H1 (cell line): ENCODE results near the gene ELOVL5. TPM values are rescaled to one million over a fixed set of nuclear protein-coding genes. Genes with fewer than 3 reads are reported as not detected.

Experiments
- CTCF ChIA-PET: fragments of 300-600 bp; sonication (Branson Sonifier 250); formaldehyde crosslinking; loops from one replicate; lab custom pipeline; 2021; ENCODE audit not compliant: partially characterized antibody; lab: Charles Lee
- POLR2A ChIA-PET: fragments of 300-600 bp; sonication (Branson Sonifier 250); formaldehyde crosslinking; loops from one replicate; lab custom pipeline; 2021; ENCODE audit warnings: inconsistent platforms; ENCODE audit not compliant: partially characterized antibody; lab: Charles Lee
- DNase-seq, 2 experiments: peaks; one replicate each; pipeline versions ENCODE4 v3.0.0 to v3.0.0-alpha.2; 2010 to 2022; ENCODE audit warnings: low spot score in 2 of 2, low read depth in 1 of 2, mixed read lengths in 1 of 2
- FAIRE-seq: peaks from 2 replicates; lab custom pipeline; 2011; peaks lifted over from hg19 to GRCh38; lab: Jason Lieb, UNC
- H2AFZ ChIP-seq: 2 replicates; pipeline ENCODE4 v1.8.1; 2012; ENCODE audit warnings: low read length, inconsistent platforms
- H2AK5ac ChIP-seq: 2 replicates; pipeline ENCODE4 v1.6.1; 2013; ENCODE audit warnings: low read depth, low read length
- H2BK120ac ChIP-seq: replicated peaks from 2 replicates; pipeline ENCODE3; 2013; ENCODE audit warnings: low read depth, low read length, inconsistent platforms
- H2BK12ac ChIP-seq: 2 replicates; pipeline ENCODE4 v1.6.1; 2013; ENCODE audit warnings: low read depth, low read length
- H2BK15ac ChIP-seq: 2 replicates; pipeline ENCODE4 v1.6.1; 2013; ENCODE audit warnings: low read length
- H2BK20ac ChIP-seq: 2 replicates; pipeline ENCODE4 v1.6.1; 2013; ENCODE audit warnings: low read length
- H2BK5ac ChIP-seq: 2 replicates; pipeline ENCODE4 v1.6.1; 2013; ENCODE audit warnings: low read depth, low read length
- H3K14ac ChIP-seq: 2 replicates; pipeline ENCODE4 v1.6.1; 2013; ENCODE audit warnings: inconsistent platforms; ENCODE audit not compliant: insufficient read length
- H3K18ac ChIP-seq: 2 replicates; pipeline ENCODE4 v1.6.1; 2013; ENCODE audit warnings: low read length; ENCODE audit errors: extremely low read depth
- H3K23ac ChIP-seq: 2 replicates; pipeline ENCODE4 v1.6.1; 2013; ENCODE audit warnings: inconsistent platforms; ENCODE audit not compliant: insufficient read length
- H3K23me2 ChIP-seq: 2 replicates; pipeline ENCODE4 v1.6.1; 2013; ENCODE audit warnings: low read depth, low read length
- H3K27ac ChIP-seq: 2 replicates; pipeline ENCODE4 v1.6.1; 2011; ENCODE audit warnings: low read depth, low read length, inconsistent platforms
- H3K27me3 ChIP-seq, 4 experiments: replicated peaks in 1 of 4; 1 replicate in 1 of 4; 2 replicates in 3 of 4; pipeline versions ENCODE4 v1.6.1 to v1.8.1; 2011 to 2013; ENCODE audit warnings: low read length in 3 of 4, mild to moderate bottlenecking in 3 of 4, inconsistent platforms in 2 of 4, mixed read lengths in 2 of 4, moderate library complexity in 1 of 4; ENCODE audit not compliant: control insufficient read depth in 3 of 4, insufficient read depth in 3 of 4; ENCODE audit errors: extremely low read depth in 1 of 4
- H3K36me3 ChIP-seq, 4 experiments: 2 replicates each; pipeline versions ENCODE4 v1.6.1 to v1.8.1; 2011 to 2013; ENCODE audit warnings: mild to moderate bottlenecking in 4 of 4, low read length in 3 of 4, moderate library complexity in 2 of 4, control low read depth in 1 of 4, inconsistent platforms in 1 of 4; ENCODE audit not compliant: insufficient read depth in 4 of 4, control insufficient read depth in 2 of 4
- H3K4ac ChIP-seq: replicated peaks from 2 replicates; pipeline ENCODE3; 2013; ENCODE audit warnings: low read length, low read depth, mixed read lengths, inconsistent platforms; ENCODE audit not compliant: insufficient read length
- H3K4me1 ChIP-seq, 4 experiments: replicated peaks in 1 of 4; 1 replicate in 1 of 4; 2 replicates in 3 of 4; pipeline versions ENCODE4 v1.6.1 to v1.8.1; 2011 to 2013; ENCODE audit warnings: low read length in 3 of 4, inconsistent platforms in 2 of 4, mixed read lengths in 1 of 4; ENCODE audit not compliant: insufficient read depth in 4 of 4, control insufficient read depth in 3 of 4
- H3K4me2 ChIP-seq, 2 experiments: 2 replicates each; pipeline versions ENCODE4 v1.6.1 to v1.8.1; 2011 to 2013; ENCODE audit warnings: low read depth in 2 of 2, low read length in 2 of 2, control low read depth in 1 of 2, inconsistent platforms in 1 of 2, mild to moderate bottlenecking in 1 of 2; ENCODE audit not compliant: insufficient read depth in 1 of 2
- H3K4me3 ChIP-seq, 4 experiments: fragments of 200-600, 300-600 bp in 1 of 4; sonication (generic), shearing (Covaris generic), sonication (Bioruptor Twin) in 1 of 4; 2 replicates each; pipeline versions ENCODE4 v1.5.1 to v1.8.1; 2011 to 2016; ENCODE audit warnings: low read length in 4 of 4, low read depth in 3 of 4, control low read depth in 2 of 4, inconsistent platforms in 2 of 4, mild to moderate bottlenecking in 2 of 4, mixed read lengths in 1 of 4, moderate library complexity in 1 of 4; ENCODE audit not compliant: insufficient read depth in 2 of 4; ENCODE audit errors: extremely low read depth in 1 of 4
- H3K56ac ChIP-seq: replicated peaks from 2 replicates; pipeline ENCODE3; 2013; ENCODE audit warnings: low read depth, mild to moderate bottlenecking, mixed read lengths, low read length, inconsistent platforms; ENCODE audit not compliant: insufficient read length
- H3K79me1 ChIP-seq: 2 replicates; pipeline ENCODE4 v1.6.1; 2013; ENCODE audit warnings: low read depth, low read length, control low read depth
- H3K79me2 ChIP-seq, 2 experiments: 2 replicates each; pipeline versions ENCODE4 v1.6.1 to v1.8.1; 2012 to 2013; ENCODE audit warnings: low read length in 2 of 2, mild to moderate bottlenecking in 2 of 2, inconsistent platforms in 1 of 2; ENCODE audit not compliant: insufficient read depth in 2 of 2, control insufficient read depth in 1 of 2
- H3K9ac ChIP-seq, 4 experiments: replicated peaks in 1 of 4; 1 replicate in 1 of 4; 2 replicates in 3 of 4; pipeline versions ENCODE4 v1.6.1 to v1.8.1; 2011 to 2013; ENCODE audit warnings: low read depth in 3 of 4, low read length in 3 of 4, control low read depth in 2 of 4, mild to moderate bottlenecking in 2 of 4, moderate library complexity in 2 of 4, inconsistent platforms in 1 of 4; ENCODE audit errors: extremely low read depth in 1 of 4
- H3K9me3 ChIP-seq, 2 experiments: 2 replicates each; pipeline versions ENCODE4 v1.6.1 to v1.8.1; 2012 to 2013; ENCODE audit warnings: mild to moderate bottlenecking in 2 of 2, moderate library complexity in 2 of 2, control low read depth in 1 of 2, inconsistent platforms in 1 of 2, low read depth in 1 of 2, low read length in 1 of 2, mixed read lengths in 1 of 2; ENCODE audit not compliant: insufficient read depth in 2 of 2
- H4K20me1 ChIP-seq, 2 experiments: replicated peaks in 1 of 2; 2 replicates each; pipeline versions ENCODE3 to v1.8.1; 2011 to 2013; ENCODE audit warnings: inconsistent platforms in 2 of 2, low read length in 2 of 2, mild to moderate bottlenecking in 1 of 2; ENCODE audit not compliant: insufficient read depth in 2 of 2, control insufficient read depth in 1 of 2
- H4K5ac ChIP-seq: 2 replicates; pipeline ENCODE4 v1.6.1; 2013; ENCODE audit warnings: low read length, low read depth, mixed read lengths, inconsistent platforms; ENCODE audit not compliant: insufficient read length
- H4K8ac ChIP-seq: 2 replicates; pipeline ENCODE4 v1.8.0; 2013; ENCODE audit warnings: mild to moderate bottlenecking, moderate library complexity, low read length, inconsistent platforms; ENCODE audit not compliant: insufficient read depth; ENCODE audit errors: extremely low read depth
- H4K91ac ChIP-seq: replicated peaks from 2 replicates; pipeline ENCODE3; 2013; ENCODE audit warnings: low read length, mixed read lengths, inconsistent platforms; ENCODE audit not compliant: insufficient read length
- CEBPB ChIP-seq: IDR thresholded peaks from 2 replicates; pipeline ENCODE4 v1.6.1; 2012; ENCODE audit warnings: low read depth, low read length
- FOSL1 ChIP-seq: IDR thresholded peaks from 2 replicates; pipeline ENCODE4 v1.6.1; 2011; ENCODE audit warnings: mild to moderate bottlenecking, low read depth, low read length, moderate library complexity; ENCODE audit not compliant: insufficient read depth
- JUND ChIP-seq: IDR thresholded peaks from 2 replicates; pipeline ENCODE4 v1.6.1; 2011; ENCODE audit warnings: mild to moderate bottlenecking, improper control_type of control experiment, low read length
- KDM5A ChIP-seq: fragments of 200-600 bp; IDR thresholded peaks from 2 replicates; pipeline ENCODE4 v1.7.1; 2012; ENCODE audit warnings: mild to moderate bottlenecking, low read length, inconsistent platforms, mixed read lengths
- MAX ChIP-seq: IDR thresholded peaks from 2 replicates; pipeline ENCODE4 v1.6.1; 2012; ENCODE audit warnings: inconsistent platforms
- NANOG ChIP-seq: IDR thresholded peaks from 2 replicates; pipeline ENCODE4 v1.6.1; 2011; ENCODE audit warnings: low read length, low read depth, mild to moderate bottlenecking, inconsistent platforms; ENCODE audit not compliant: insufficient read depth, poor library complexity, severe bottlenecking
- NRF1 ChIP-seq: IDR thresholded peaks from 2 replicates; pipeline ENCODE4 v1.6.1; 2011; ENCODE audit warnings: mild to moderate bottlenecking, low read depth, low read length, improper control_type of control experiment
- SRF ChIP-seq: IDR thresholded peaks from 2 replicates; pipeline ENCODE4 v1.6.1; 2011; ENCODE audit warnings: mild to moderate bottlenecking, low read depth, low read length, moderate library complexity
- TAF7 ChIP-seq: optimal IDR thresholded peaks from 2 replicates; pipeline ENCODE3; 2011; ENCODE audit warnings: low read depth, mild to moderate bottlenecking, inconsistent platforms, low read length, moderate library complexity, borderline replicate concordance
- WGBS, 2 experiments: shearing (Covaris generic) in 1 of 2; methylation state at CpG; one replicate each; pipeline versions ENCODE4 v1.1.6 to v1.1.7; 2013 to 2015; ENCODE audit warnings: low lambda C conversion rate in 2 of 2, mixed read lengths in 2 of 2, inconsistent platforms in 1 of 2, low coverage in 1 of 2, missing lambda C conversion rate in 1 of 2; ENCODE audit not compliant: insufficient replicate concordance in 2 of 2, insufficient coverage in 1 of 2, insufficient read length in 1 of 2; ENCODE audit errors: extremely low coverage in 1 of 2, missing lambda C conversion rate in 1 of 2; 5-methylcytosine and 5-hydroxymethylcytosine counted together
- polyA plus RNA-seq, 7 experiments: library from polyadenylated mRNA; depleted of rRNA in 3 of 7; stranded (reverse) in 5 of 7; unstranded in 2 of 7; fragments of >200 nt in 5 of 7; fragments of 200-250 nt in 2 of 7; gene quantifications; 1 replicate in 5 of 7; 2 replicates in 1 of 7; 4 replicates in 1 of 7; pipeline versions ENCODE4 v1.2.1 to v1.2.3, GENCODE V29; 2011 to 2013; ENCODE audit warnings: missing spikeins in 2 of 7, mixed read lengths in 2 of 7
- total RNA-seq: library from RNA; stranded (reverse); fragmentation: NEBNext Ultra II Directional; extraction: Animal tissue kit (Norgen Biotek cat#: 25700); gene quantifications from 2 replicates; pipeline ENCODE4 v1.2.1, GENCODE V29; 2021

Gene ELOVL5
- total and polyA plus RNA-seq, 2 of the 8 experiments (the other 6 are each of a cell fraction or from before 2014, with no cell fraction given), result 113 to 156 TPM

DNA sequence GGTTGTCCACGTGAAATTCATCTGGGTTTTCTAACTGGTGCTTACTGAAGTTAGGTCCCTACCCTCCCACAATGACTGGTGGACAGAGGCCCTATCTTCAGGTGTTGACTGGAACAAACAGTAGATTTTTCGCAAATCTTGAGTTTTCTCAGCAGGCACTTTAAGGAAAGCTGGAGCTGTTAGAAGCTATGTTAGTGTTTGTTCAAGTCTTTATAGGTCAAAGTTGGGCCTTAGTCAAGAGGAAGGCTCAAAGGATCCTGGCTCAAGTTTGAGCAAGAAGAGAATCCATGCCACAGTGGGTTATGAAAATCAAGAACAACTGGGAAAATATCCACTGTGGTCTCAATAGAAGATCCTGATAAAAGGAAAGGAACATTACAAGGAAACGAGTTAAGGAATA, 48.5 kb upstream of the ELOVL5 start:
- no peak overlapping the region for H2AK5ac ChIP-seq
- H3K23me2 ChIP-seq, result no peaks in the 10 kb centered on the region
- no peaks in the 10 kb centered on the region for H3K9me3 ChIP-seq
- H3K27me3 ChIP-seq, result no peaks in the 10 kb centered on the region
- H3K23ac ChIP-seq, result no peak overlapping the region
- H4K8ac ChIP-seq, result no peak overlapping the region
- H2BK15ac ChIP-seq, result no peak overlapping the region
- no peak overlapping the region for H3K4me2 ChIP-seq
- H2BK5ac ChIP-seq, result no peak overlapping the region
- no peaks in the 10 kb centered on the region for H3K79me1 ChIP-seq
- H3K4me3 ChIP-seq, result no peak overlapping the region
- H3K56ac ChIP-seq, result no peak overlapping the region
- WGBS, 2 experiments, result 71% methylated on average over 3 of the region's 3 CpGs; no CpG with 5 or more reads in 1 of the 2 experiments
- peak overlapping the region; percentile 40; the same call in 1 of the 2 replicates for H2AFZ ChIP-seq
- no peak overlapping the region for H3K18ac ChIP-seq
- no peak overlapping the region for H3K27ac ChIP-seq
- no peak overlapping the region for H3K9ac ChIP-seq
- no peak overlapping the region for H4K91ac ChIP-seq
- TF ChIP-seq SRF (no peak), JUND (no peak), MAX (no peak), CEBPB (no peak), NRF1 (no peak), NANOG (no peak), FOSL1 (no peak), KDM5A (no peak), TAF7 (no peak)
- no peaks in the 10 kb centered on the region for H3K79me2 ChIP-seq
- FAIRE-seq (no peak), DNase-seq (no peak)
- H2BK120ac ChIP-seq, result no peak overlapping the region
- H3K4ac ChIP-seq, result no peak overlapping the region
- ChIA-PET POLR2A (no interaction called here), CTCF (interaction anchor here (1.4 to 4.7 kb wide), 3 partner anchors 14 to 225 kb away, joined by 3 to 21 read pairs (median 9); no protein-coding TSS in a partner anchor)
- no peaks in the 10 kb centered on the region for H3K36me3 ChIP-seq
- H3K4me1 ChIP-seq, result no peaks in the 10 kb centered on the region
- H4K5ac ChIP-seq, result no peak overlapping the region
- no peak overlapping the region for H3K14ac ChIP-seq
- no peaks in the 10 kb centered on the region for H4K20me1 ChIP-seq
- H2BK20ac ChIP-seq, result no peak overlapping the region
- H2BK12ac ChIP-seq, result no peak overlapping the region
